WTC11 (cell line): ENCODE measurements around the gene CUL9.

Experiments
- CTCF ChIP-seq: fragments of 200-600 bp; IDR thresholded peaks from 2 replicates; pipeline ENCODE4 v1.8.0; 2022; ENCODE audit warnings: antibody characterized with exemption
- ELF4 ChIP-seq: sonication (generic); formaldehyde crosslinking; IDR thresholded peaks from 2 replicates; pipeline ENCODE4 v1.8.1; 2022; ENCODE audit warnings: low read depth, mild to moderate bottlenecking, moderate library complexity, missing genetic modification reagents
- SP1 ChIP-seq: sonication (generic); formaldehyde crosslinking; conservative IDR thresholded peaks from 2 replicates; pipeline ENCODE4 v1.8.1; 2022; ENCODE audit warnings: missing genetic modification reagents
- STAT6 ChIP-seq: sonication (generic); formaldehyde crosslinking; conservative IDR thresholded peaks from 2 replicates; pipeline ENCODE4 v1.8.1; 2023; ENCODE audit warnings: mild to moderate bottlenecking, low read depth, missing genetic modification reagents, moderate library complexity
- ZNF512 ChIP-seq: sonication (generic); formaldehyde crosslinking; IDR thresholded peaks from 2 replicates; pipeline ENCODE4 v1.8.1; 2022; ENCODE audit warnings: missing genetic modification reagents, borderline replicate concordance

- TF ChIP-seq CTCF (no peak), ZNF512 (CRISPR knock-in tag) (no peak), STAT6 (no peak), ELF4 (CRISPR knock-in tag) (no peak), SP1 (CRISPR knock-in tag) (no peak)
Measured at GRCh38 chr6:43264599-43265145, 82.7 kb downstream of the CUL9 start.
